ENCODE results near the gene NUP210L. TPM values are rescaled to one million over a fixed set of nuclear protein-coding genes. Genes with fewer than 3 reads are reported as not detected.

NUP210L gene
- total and polyA plus RNA-seq, 9 of the 15 experiments (the other 6 are each of a cell fraction or from before 2014, with no cell fraction given) = 0.01 to 0.04 TPM; not detected in 7

DNA sequence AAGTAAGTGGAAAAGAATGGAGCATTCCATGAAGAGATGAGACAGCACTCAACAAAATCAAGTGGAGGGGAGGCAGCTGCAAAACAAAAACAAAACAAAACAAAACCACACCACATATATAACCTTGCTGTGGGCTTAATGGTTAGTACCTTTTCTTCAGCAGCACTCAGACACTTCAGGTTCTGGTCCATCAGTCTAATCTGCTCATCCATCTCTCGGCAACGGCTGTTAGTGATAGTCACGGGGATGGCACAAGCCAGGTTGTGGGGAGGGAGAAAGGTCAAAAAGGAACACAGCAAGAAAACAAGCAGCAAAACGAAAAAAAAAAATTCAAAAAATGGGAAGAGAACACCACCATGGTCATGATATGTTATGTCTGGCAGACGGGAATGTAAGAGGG, 17.0 kb upstream of the NUP210L start (continued):
- TF ChIP-seq, protein P1, sequence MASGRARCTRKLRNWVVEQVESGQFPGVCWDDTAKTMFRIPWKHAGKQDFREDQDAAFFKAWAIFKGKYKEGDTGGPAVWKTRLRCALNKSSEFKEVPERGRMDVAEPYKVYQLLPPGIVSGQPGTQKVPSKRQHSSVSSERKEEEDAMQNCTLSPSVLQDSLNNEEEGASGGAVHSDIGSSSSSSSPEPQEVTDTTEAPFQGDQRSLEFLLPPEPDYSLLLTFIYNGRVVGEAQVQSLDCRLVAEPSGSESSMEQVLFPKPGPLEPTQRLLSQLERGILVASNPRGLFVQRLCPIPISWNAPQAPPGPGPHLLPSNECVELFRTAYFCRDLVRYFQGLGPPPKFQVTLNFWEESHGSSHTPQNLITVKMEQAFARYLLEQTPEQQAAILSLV (tag; IDR thresholded peaks at IDR 0.05) = no peak
- TF ChIP-seq PYGO2 (tag; IDR thresholded peaks at IDR 0.05) = no peak
- TF ChIP-seq ZNF165 (CRISPR knock-in tag; IDR thresholded peaks at IDR 0.05; ENCODE audit: borderline replicate concordance) = no peak
- no peak for TF ChIP-seq NFE2 (IDR thresholded peaks at IDR 0.05; ENCODE audit: low read depth)
- no peak for TF ChIP-seq FOSL1 (tag; conservative IDR thresholded peaks at IDR 0.05)
- TF ChIP-seq POLR3G (IDR thresholded peaks at IDR 0.05; ENCODE audit: extremely low read depth, insufficient read length, insufficient replicate concordance) = no peak
- TF ChIP-seq EWSR1 (IDR thresholded peaks at IDR 0.05; ENCODE audit: borderline replicate concordance, low read depth, partially characterized antibody) = no peak

- no peaks in the 10 kb centered on the region for H3K9me1 ChIP-seq (ENCODE audit: control insufficient read depth, insufficient read depth, low read length)
- peaks cover 93% of the 10 kb centered on the region for H3K36me3 ChIP-seq (ENCODE audit: control insufficient read depth, insufficient read depth, low read length)
- no peak overlapping the region for H3K4me3 ChIP-seq
- peaks cover 32% of the 10 kb centered on the region for H3K79me2 ChIP-seq (ENCODE audit: control insufficient read depth, insufficient read depth, low read length)
- 95% methylated on average over 4 of the region's 4 CpGs for WGBS (ENCODE audit: insufficient coverage, low coverage, missing lambda C conversion rate)
- no peak overlapping the region for H3K4me2 ChIP-seq (ENCODE audit: insufficient read depth, low read length)
- in situ Hi-C loops (cut with MboI) (no loop called here), intact Hi-C loops (cut with micrococcal nuclease) (no loop called here)
- peak; percentile 6 for FAIRE-seq
- H3K4me1 ChIP-seq (replicated peaks in 1 of 2; ENCODE audit: control insufficient read depth in 2 of 2, insufficient read depth in 2 of 2, low read length in 2 of 2) = no peaks in the 10 kb centered on the region
- no peak overlapping the region for H2AFZ ChIP-seq (ENCODE audit: low read depth, low read length)
- H3K27ac ChIP-seq (ENCODE audit: extremely low read depth, low read depth, low read length) = no peak overlapping the region
- no peak for DNase-seq (ENCODE audit: extremely low read depth in 1 of 4, low spot score in 3 of 4)
- BruUV-seq (replicated peaks) = no TSS peak
- no peak overlapping the region for H3K9ac ChIP-seq (ENCODE audit: insufficient read depth in 1 of 2, low read depth in 2 of 2, low read length in 2 of 2)
- CTCF ChIA-PET (ENCODE audit: low intra/inter-chr PET ratio) = no interaction called here
- no peaks in the 10 kb centered on the region for H3K9me3 ChIP-seq (replicated peaks; ENCODE audit: control insufficient read depth, insufficient read depth, low read depth, low read length)
- TF ChIP-seq ZNF395 (CRISPR knock-in tag; IDR thresholded peaks at IDR 0.05) = no peak
- TF ChIP-seq ZNF175 (CRISPR knock-in tag; IDR thresholded peaks at IDR 0.05; ENCODE audit: low read depth) = no peak
- TF ChIP-seq CCAR2 (IDR thresholded peaks at IDR 0.05; ENCODE audit: low read depth, low read length) = no peak
- TF ChIP-seq POLR2AphosphoS5 (IDR thresholded peaks at IDR 0.05; ENCODE audit: control insufficient read depth, insufficient read depth, low read depth, low read length) = peak; percentile 18; the same call in 1 of the 2 replicates
- TF ChIP-seq ZFP1 (CRISPR knock-in tag; IDR thresholded peaks at IDR 0.05) = no peak
- no peak for TF ChIP-seq ZNF140 (CRISPR knock-in tag; IDR thresholded peaks at IDR 0.05)
- TF ChIP-seq RAD51 (IDR thresholded peaks at IDR 0.05; ENCODE audit: borderline replicate concordance, low read depth) = no peak
- ATAC-seq = no peak
- 0 out of 2 replicates have a peak, but pooled peaks cover 3% of the 10 kb centered on the region for H4K20me1 ChIP-seq (replicated peaks; ENCODE audit: control insufficient read depth, insufficient read depth, low read length)
- POLR2A ChIA-PET = interaction anchor here (0.6 to 1.4 kb wide), 5 partner anchors 8 to 181 kb away, joined by 3 to 4 read pairs (median 3); partner anchors contain the start of gene RPS27
- H3K27me3 ChIP-seq (ENCODE audit: control insufficient read depth in 2 of 2, insufficient read depth in 2 of 2, low read length in 2 of 2) = no peaks in the 10 kb centered on the region
Observed at GRCh38 chr1:154171223-154171583, 16.3 kb upstream of the NUP210L start.

Measured in K562 (cell line).